Lower lobe of right lung (tissue), 2 donors: ENCODE measurements around the gene BBS7. TPM values are rescaled to one million over a fixed set of nuclear protein-coding genes. Genes with fewer than 3 reads are reported as not detected.

Experiments
- ATAC-seq, 2 donors: fragments of 200-7000 bp; cut with Tn5 transposase; one replicate each; pipeline ENCODE4 v1.9.1; 2020 to 2022; ENCODE audit warnings: mild to moderate bottlenecking in 2 of 2, moderate library complexity in 2 of 2
- DNase-seq: peaks from one replicate; pipeline ENCODE4 v3.0.0-alpha.2; 2020
- H3K27ac ChIP-seq: fragments of 200-600 bp; one replicate; pipeline ENCODE4 v1.8.0; 2022
- H3K27me3 ChIP-seq: fragments of 200-600 bp; one replicate; pipeline ENCODE4 v1.8.0; 2022; ENCODE audit warnings: low read depth
- H3K36me3 ChIP-seq: fragments of 200-600 bp; one replicate; pipeline ENCODE4 v1.8.0; 2022; ENCODE audit warnings: mild to moderate bottlenecking
- H3K4me1 ChIP-seq: fragments of 200-600 bp; one replicate; pipeline ENCODE4 v1.8.0; 2022
- H3K4me3 ChIP-seq: fragments of 200-600 bp; one replicate; pipeline ENCODE4 v1.8.0; 2022; ENCODE audit warnings: mild to moderate bottlenecking
- H3K9me3 ChIP-seq: fragments of 200-600 bp; one replicate; pipeline ENCODE4 v1.8.0; 2022
- intact Hi-C: fragments of 100-400 bp; cut with DNase I; formaldehyde crosslinking; loops from one replicate; pipeline ENCODE4 v1.11.0; 2022
- total RNA-seq: library from RNA; stranded (reverse); fragmentation: NEBNext Ultra II Directional; extraction: Animal tissue kit (Norgen Biotek cat#: 25700); gene quantifications from one replicate; pipeline ENCODE4 v1.2.1, GENCODE V29; 2021
- TF ChIP-seq, protein P1 (sequence below): fragments of 200-600 bp; IDR thresholded peaks from one replicate; pipeline ENCODE4 v1.8.0; 2022; ENCODE audit warnings: antibody characterized with exemption, mild to moderate bottlenecking
- donor health status: DM: no; HTN: yes; CAD: no; lungs with severe emphysema.

Gene BBS7
- total RNA-seq, 1 donor from 2014 or later, result 15.1 TPM

GRCh38 chr4:121777625-121778024 lies 92.6 kb downstream of the BBS7 start:
- ATAC-seq (no peak), DNase-seq (no peak)
- H3K4me1 ChIP-seq, result no peaks in the 10 kb centered on the region
- H3K4me3 ChIP-seq, result no peak overlapping the region
- no peaks in the 10 kb centered on the region for H3K9me3 ChIP-seq
- TF ChIP-seq, protein P1, sequence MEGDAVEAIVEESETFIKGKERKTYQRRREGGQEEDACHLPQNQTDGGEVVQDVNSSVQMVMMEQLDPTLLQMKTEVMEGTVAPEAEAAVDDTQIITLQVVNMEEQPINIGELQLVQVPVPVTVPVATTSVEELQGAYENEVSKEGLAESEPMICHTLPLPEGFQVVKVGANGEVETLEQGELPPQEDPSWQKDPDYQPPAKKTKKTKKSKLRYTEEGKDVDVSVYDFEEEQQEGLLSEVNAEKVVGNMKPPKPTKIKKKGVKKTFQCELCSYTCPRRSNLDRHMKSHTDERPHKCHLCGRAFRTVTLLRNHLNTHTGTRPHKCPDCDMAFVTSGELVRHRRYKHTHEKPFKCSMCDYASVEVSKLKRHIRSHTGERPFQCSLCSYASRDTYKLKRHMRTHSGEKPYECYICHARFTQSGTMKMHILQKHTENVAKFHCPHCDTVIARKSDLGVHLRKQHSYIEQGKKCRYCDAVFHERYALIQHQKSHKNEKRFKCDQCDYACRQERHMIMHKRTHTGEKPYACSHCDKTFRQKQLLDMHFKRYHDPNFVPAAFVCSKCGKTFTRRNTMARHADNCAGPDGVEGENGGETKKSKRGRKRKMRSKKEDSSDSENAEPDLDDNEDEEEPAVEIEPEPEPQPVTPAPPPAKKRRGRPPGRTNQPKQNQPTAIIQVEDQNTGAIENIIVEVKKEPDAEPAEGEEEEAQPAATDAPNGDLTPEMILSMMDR, result no peak
- no peaks in the 10 kb centered on the region for H3K36me3 ChIP-seq
- no peaks in the 10 kb centered on the region for H3K27me3 ChIP-seq
- no peak overlapping the region for H3K27ac ChIP-seq
- intact Hi-C loops, result no loop called here

GRCh38 chr4:121776610-121777401 lies 93.5 kb downstream of the BBS7 start:
- no peak overlapping the region for H3K27ac ChIP-seq
- no peaks in the 10 kb centered on the region for H3K4me1 ChIP-seq
- H3K36me3 ChIP-seq, result no peaks in the 10 kb centered on the region
- H3K9me3 ChIP-seq, result no peaks in the 10 kb centered on the region
- DNase-seq (no peak), ATAC-seq (no peak)
- no peaks in the 10 kb centered on the region for H3K27me3 ChIP-seq
- intact Hi-C loops, result no loop called here
- H3K4me3 ChIP-seq, result no peak overlapping the region
- TF ChIP-seq, protein P1, result no peak

Other genes starting within 250 kb of the BBS7 start
- gene ANXA5, start 173.5 kb downstream of the BBS7 start, total RNA-seq, result 426 TPM
- 0.18 TPM for gene SMIM43, start 105.3 kb downstream of the BBS7 start, total RNA-seq
- 15.6 TPM for gene EXOSC9, start 69.2 kb downstream of the BBS7 start, total RNA-seq
- gene CCNA2, start 46.6 kb downstream of the BBS7 start, total RNA-seq, result 2.2 TPM
- 1.7 TPM for gene TRPC3, start 81.6 kb upstream of the BBS7 start, total RNA-seq